Hematopoietic multipotent progenitor cell treated with erythropoietin and hydrocortisone succinate and interleukin-3 and kit ligand, for 17 days (in vitro differentiated cells): ENCODE measurements around the gene CECR2.

Experiments
- DNase-seq: peaks from one replicate; pipeline ENCODE4 v3.0.0-alpha.2; 2015; ENCODE audit warnings: low spot score

The CECR2 gene

DNA sequence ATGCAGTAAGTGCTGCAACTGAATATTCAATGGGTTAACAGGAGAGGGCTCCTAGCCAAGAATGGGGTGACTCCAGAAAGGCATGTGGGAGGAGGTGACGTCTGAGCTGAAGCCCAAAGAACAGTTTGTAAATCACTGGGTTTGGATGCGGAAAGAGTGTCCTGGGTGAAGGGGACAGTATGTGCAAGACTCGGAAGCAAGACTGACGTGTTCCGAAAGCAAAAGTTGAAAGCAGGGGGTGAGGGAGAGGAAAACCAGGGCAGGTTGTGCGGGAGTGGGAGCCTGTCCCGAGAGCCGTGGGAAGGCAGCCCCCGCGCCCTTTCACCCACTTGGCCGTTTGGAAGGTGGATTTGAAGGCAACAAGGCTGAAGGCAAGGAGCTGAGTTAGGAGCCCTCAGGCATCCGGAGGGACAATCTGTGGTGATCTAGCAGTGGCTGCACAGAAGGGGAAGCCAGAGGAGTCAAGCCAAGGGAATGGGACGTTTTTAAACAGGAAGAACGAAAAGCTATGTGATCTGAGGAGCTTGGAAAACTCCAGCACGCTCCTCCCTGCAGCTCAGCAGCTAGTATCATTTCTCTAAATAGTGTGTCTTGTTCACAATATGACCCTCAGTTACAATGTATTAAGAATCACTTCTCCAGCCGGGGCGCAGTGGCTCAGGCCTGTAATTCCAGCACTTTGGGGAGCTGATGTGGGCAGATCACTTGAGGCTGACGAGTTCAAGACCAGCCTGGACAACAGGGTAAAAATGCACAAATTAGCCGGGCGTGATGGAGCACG lies 201.8 kb downstream of the CECR2 start:
- DNase-seq = no peak

DNA sequence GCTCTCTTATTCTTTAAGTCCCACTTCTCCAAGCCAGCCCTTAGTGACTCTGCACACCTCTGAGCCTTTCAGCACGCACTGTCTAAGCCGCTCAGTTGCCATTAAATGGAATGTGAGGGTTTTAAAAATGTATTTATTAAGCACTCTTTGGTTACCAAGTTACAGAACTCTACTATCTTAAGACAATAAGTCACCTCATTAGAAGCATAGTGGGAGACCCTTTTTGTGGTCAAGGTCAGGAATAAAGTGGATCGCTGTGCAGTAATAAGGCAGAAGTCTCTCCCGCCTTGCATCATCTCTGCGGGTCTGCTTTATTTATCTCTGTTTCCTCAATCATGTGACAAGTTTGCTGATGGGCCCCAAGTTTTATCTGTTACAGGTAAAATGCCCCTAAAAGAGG lies 205.9 kb downstream of the CECR2 start:
- no peak for DNase-seq

DNA sequence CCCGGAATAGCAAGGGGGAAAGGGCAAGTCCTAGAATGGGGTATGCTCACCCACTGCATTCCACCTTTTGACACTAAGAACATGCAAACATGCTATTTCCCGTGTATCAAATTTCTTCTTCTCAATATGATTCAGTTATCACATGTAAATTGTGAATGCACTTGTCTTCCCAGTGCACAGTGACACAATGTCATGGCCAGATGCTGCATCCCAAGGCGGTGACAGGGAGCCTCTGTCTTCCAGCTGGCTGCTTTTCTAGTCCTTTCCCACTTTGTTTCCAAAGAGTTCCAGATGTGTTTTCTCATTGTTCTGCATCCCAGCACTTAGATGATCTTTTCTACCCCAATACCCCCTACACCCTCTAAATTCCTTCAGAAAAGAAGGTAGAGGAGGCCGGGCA lies 206.4 kb downstream of the CECR2 start:
- no peak for DNase-seq

DNA sequence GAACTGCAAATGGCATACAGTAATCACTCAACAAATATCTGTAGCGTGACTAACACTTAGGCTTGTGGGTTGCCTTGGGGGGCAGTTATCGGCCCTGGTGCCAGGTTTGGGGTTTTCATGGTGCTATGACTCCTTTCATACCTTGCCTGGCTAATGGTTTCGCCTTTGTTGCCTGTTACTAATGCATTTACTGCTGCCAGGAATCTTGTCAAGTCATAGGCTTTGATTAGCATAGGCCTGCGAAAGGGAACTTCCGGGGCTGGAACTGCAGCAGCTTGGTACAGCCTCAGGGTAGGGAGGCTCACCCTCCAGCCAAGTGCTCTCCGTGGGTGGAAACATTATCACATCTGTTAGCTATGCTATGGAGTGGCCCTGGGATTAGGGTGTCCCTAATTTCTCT lies 207.2 kb downstream of the CECR2 start:
- no peak for DNase-seq

DNA sequence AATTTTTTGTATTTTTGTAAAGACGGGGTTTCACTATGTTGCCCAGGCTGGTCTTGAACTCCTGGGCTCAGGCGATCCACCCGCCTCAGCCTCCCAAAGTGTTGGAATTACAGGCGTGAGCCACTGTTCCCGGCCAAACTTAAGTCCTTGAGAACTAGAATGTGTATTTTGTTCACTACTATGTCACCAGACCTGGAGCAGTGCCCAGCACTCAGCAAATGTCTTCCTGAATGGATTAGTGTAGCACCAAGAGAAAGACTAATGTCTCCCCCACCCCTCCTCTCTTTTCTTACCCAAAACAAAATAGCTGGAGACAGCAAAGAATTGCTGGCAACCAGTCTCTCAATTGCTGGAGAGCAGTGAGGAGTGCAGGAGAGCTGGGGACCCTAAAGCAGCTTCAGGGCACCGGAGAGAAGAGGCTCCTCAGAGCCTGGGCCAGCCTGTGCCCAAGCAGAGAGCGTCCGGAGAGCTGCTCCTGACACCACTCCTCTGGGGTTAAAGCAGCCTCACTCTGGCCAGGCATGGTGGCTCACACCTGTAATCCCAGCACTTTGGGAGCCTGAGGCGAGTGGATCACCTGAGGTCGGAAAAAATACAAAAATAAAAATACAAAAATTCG lies 209.0 kb downstream of the CECR2 start:
- DNase-seq = no peak

DNA sequence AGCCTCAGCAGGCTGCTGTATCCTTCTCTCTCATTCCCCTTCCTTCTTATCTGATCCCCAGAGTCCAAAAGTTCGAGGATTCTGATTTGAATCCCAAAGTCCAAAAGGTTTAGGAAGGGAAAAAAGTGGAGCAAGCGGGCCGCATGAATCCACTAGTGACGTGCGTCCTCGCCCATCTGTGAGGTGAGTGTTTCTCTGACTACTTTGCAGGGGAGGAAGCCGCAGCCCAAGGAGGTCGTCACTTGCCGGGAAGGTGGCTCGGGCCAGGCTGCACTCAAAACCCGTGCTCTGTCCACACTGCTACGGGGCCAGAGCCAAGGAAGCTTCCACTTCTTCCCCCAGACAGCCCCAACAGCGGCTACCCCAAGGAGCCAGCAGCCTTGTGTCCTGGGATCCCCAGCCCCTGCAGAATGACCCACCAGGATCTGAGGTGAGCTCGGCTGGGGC lies 210.3 kb downstream of the CECR2 start:
- no peak for DNase-seq

DNA sequence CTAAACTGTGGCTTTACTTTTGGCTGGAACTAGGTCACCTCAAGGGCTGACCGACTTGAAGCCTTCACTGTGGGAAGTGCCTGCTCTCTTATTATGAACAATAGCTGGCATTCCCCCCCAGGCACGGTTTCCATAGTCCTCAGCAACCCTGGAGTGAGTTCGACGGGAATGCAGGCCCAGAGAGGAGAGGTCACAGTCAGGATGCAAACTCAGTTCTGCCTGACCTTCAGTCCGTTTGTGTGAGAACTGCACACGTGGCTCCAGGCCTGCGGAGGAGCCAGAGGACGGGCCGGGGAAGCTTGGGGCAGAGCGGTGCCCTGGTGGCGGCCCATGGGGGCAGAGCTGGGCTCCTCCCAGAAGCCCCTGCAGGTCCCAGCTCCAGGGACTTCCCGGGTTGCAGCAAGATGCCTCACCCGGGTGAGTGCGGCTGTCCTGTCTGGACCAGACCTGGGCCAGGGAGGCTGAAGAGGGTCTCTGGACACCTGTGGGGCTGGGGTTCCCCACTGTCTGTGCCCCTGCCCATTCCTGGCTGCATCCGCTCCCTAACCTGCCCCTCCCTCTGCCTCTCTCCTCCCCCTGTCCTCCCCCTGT lies 211.3 kb downstream of the CECR2 start:
- no peak for DNase-seq

DNA sequence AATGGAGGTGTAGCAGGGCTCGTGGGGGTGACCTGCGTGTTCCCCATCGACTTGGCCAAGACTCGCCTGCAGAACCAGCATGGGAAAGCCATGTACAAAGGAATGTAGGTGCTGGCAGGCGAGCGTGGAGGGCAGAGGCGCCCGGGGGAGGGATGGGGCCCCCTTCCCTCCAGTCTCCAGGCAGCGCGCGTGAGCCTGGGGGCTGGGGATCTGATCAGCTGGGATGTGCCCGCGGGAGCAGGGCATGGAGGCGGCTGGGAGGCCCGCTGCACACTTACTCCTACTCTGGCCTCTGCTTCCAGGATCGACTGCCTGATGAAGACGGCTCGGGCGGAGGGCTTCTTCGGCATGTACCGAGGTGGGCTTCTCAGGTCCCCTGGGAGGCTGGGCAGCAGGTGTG lies 211.8 kb downstream of the CECR2 start:
- no peak for DNase-seq

DNA sequence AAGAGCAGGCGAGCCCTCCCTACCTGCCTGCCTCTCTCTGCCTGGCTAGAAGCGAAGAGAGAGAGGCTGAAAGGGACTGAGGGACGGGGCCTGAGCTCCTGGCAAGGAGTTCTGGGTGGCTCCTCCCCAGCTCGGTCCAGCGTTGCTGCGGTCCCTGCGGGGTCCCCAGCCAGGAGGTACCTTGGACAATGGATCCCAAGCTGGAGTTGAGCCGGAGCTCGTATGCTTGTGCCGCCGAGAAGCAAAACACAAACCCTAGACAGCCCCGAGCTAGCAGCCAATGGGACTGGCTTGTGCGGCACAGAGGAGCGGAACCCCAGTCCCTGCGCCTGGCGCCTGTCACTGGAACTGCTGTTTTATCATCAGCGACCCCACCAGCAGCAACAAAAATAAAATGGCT lies 212.4 kb downstream of the CECR2 start:
- DNase-seq = no peak

DNA sequence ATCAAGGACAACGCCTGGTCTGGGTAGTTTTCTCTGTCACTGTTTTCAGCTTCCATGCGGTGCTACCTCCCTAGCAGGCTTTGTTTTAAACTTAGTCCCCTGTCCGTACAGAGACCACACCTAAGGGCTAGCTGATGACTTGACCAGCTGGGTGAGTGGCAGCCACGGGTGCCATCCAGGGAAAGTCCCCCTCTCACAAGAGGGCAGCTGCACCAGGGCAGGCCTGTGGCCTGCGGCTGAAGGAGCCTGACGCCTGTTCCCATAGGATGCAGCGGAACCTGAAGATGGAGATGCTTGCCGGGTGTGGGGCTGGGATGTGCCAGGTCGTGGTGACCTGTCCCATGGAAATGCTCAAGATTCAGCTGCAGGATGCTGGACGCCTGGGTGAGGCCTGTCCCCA lies 213.9 kb downstream of the CECR2 start:
- DNase-seq = no peak

DNA sequence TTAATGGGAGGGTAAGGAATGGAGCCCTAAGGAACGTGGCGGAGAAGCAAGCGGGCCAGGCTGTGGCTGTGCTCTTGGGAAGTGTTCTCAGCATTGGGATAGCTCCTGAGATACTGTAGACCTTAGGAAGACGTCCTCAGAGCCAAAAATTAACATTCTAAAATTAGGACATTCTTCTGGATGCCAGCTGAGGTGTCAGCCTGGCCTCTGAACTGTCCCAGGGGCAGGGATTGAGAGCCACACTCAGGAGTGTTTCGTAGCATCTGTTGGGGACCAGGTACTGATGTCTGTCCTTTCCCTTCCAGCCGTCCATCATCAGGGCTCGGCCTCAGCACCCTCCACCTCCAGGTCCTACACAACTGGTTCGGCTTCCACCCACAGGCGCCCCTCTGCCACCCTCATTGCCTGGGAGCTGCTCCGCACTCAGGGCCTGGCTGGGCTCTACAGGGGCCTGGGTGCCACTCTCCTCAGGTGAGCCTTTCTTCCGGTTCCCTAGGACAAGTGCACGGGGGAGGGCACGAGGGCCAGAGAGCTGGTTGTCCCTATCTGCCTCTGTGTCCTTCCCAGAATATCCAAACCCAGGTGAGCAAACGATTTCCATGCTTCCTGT lies 217.7 kb downstream of the CECR2 start:
- DNase-seq = no peak

DNA sequence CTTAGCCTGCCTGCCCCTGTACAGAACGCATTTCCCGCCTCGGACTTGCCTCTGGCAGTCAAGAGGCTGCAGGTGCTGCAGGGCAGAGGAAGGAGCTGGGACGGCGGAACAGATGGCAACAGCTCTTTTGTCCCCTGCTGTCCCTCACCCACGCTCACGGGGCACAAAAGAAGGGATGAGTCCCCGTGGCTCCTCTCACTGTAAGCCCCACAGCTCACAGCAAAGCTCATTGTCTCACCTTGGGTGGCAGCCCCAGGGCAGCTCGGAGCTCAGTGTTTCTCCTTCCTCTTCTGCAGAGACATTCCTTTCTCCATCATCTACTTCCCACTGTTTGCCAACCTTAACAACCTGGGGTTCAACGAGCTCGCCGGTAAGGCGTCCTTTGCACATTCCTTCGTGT lies 218.4 kb downstream of the CECR2 start:
- DNase-seq = no peak

DNA sequence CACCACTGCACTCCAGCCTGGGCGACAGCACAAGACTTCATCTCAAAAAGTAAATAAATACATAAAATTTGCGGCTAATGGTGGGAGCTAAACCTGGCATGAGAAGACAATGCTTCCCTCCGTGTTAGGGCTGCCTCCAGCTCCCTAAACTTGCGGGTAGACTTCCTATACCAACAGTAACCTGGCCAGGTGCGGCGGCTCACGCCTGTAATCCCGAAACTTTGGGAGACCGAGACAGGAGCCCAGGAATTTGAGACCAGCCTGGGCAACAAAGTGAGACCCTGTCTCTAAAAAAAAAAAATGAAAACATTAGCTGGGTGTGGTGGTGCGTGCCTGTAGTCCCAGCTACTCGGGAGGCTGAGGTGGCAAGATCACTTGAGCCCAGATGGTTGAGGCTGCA lies 219.3 kb downstream of the CECR2 start:
- no peak for DNase-seq

DNA sequence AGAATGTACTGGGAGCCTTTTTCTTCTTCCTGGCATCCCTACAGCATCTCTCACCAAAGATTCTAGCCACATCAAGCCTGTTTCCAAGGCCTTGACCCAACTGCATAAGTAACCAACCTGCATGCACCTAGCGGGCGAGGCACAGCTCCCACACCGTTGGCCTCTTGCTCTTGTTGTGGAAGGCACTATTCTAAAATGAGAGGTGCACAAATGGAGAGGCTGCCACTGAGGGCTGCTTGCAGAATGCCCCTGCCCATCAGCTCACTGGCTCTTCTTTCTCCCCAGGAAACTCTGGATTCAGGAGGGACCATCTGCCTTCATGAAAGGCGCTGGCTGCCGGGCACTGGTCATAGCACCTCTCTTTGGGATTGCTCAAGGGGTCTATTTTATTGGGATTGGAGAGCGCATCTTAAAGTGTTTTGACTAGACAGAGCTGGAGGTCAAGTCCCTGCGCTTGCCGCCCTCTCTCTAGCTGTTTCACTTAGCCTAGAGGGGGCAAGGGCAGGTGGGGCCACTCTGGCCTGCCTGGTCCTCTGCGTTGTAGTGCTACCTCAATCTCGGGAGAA lies 220.6 kb downstream of the CECR2 start:
- no peak for DNase-seq

DNA sequence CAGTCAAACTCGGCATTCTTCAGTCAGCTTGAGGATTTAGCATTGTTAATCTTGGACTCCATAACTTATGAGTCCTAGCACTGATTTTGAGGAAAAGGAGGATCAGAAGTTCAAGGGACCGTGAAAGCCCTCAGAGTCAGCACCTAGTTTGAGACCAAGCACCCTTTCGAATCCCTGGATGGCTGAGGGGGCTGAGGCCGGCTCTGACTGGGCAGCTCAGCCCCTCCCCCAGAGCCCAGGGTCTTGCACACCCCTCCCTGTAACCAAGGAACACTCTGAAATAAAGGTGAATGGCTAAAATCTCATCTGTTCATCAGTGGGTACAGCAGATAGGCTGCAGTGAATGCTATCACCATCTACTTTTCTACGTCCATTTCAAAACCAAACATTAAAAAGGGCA lies 221.3 kb downstream of the CECR2 start:
- DNase-seq = no peak

DNA sequence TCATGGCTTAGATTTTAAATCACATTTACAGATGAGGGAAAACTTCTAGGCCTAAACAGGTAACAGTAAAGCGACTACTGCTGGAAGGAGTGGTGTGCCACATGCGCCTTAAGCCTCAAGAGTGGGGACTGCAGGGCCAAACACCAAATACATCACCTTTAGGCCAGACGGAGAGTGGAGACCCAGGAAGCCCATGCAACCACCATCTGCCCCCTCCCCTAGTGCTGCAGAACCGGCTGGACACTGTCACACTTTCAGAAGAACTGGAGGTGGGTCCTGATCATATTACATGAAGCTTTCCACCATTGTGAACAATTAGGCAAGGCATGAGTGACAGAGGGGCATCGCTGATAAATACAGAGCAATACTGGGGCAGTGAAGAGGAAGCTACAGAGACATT lies 222.9 kb downstream of the CECR2 start:
- no peak for DNase-seq

DNA sequence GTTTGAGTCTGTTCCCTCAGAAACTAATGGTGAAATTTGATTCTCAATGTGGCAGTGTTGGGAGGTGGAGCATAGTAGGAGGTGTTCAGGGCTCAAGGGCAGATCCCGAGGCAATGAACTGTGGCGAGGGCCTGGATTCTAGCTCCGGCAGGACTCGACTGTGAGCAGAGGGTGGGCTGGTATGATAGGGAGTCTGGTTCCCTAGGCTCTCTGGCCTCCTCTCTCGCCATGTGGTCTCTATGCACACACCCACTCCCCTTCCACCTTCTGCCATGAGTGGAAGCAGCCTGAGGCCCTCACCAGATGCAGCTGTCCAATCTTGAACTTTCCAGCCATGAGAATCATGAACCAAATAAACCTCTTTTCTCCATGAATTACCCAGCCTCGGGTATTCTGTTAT lies 227.0 kb downstream of the CECR2 start:
- DNase-seq = no peak

DNA sequence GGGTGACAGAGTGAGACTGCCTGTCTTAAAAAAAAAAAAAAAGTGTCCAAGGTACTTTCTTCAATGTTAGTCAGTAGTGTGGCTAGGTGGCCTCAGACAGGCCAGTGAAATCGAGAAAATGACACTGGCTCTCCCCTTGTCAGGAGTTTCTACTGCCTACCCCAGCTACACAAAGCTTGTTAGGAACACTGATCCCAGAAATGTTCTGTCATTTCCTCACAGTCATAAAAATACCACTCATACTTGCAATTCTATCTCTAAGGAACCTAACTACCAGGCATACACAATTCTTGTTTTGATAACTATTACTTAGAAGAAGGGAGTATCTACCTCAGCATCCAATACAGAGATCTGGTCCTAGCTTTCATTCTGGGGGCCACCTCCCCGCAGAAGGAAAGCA lies 228.0 kb downstream of the CECR2 start:
- DNase-seq = no peak

DNA sequence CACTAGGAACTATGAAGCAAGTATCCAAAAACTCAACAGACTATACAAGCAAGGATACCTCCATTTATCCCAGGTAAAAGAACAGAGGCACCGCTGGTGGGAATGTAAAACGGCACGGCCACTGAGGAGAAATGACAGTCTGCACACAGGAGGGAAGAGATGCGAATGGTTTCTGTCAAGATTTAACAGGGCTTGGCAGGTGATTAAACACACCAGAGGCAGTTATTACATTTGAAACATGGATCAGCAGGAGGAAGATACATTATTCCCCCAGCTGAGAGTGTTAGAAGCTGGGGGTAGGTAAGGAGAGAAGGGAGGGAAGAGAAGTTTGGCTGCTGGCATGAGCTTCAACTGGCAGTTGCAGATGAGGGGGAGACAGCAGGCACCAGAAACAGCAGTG lies 229.1 kb downstream of the CECR2 start:
- no peak for DNase-seq

DNA sequence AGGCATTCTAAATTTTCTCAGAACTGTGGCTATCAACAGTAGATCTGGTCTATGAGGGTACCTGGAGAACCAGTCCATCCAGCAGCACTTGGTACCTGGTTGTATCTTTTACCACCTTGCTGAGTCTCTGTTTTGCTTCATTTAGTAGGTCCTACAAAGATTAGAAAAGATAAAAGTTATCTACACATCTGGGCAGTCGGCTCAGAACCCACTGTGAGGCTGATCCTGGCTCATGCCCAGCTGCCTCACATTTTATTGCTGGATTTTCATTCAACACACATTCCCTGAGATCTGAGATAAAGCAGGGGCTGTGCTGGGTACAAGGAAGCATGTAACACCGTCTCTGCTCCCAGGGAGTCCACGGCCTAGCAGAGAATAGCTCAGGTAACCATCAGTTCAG lies 231.8 kb downstream of the CECR2 start:
- DNase-seq = no peak

DNA sequence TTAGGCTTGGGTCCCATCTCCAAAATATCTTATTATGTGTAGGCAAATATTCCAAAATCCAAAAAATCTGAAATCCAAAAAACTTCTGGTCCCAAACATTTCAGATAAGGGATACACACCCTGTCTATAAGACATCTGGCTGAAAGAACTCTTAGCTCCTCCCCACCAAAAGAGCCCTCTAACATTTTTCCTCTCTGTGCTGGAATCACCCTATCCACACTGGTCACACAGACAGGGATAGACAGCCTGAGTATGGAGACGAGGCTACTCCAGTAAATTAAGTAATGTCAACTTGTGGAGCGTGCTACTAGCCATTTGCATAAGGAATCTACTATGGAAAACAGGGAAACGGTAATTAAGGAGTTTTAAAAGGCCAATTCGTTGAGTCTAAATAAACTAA lies 234.4 kb downstream of the CECR2 start:
- DNase-seq = no peak

DNA sequence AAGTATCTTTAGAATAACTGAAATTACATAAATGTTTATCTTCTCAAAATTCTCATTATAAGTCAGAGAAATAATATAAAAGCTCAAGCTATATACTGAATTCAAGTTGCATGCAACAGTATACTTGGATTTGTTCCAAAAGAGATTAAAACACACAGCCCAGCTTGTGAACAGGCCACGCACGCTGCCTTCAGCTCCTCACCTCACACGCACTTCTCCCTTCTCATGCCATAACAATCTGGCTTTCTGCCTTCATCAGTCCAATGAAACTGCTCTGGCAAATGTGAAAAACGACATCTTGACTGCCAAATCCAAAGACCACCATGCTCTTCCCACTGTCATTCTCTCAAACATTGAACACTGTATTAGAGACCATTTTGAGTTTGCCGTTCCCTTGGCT lies 237.2 kb downstream of the CECR2 start:
- DNase-seq = no peak
